Body of pancreas (tissue), 4 donors: ENCODE results near the gene FYB1. TPM values are rescaled to one million over a fixed set of nuclear protein-coding genes. Genes with fewer than 3 reads are reported as not detected.

Source experiments
- ATAC-seq: fragments of 150-250 bp; one replicate; pipeline ENCODE4 v1.9.1; 2016
- DNase-seq, 4 donors: peaks; one replicate each; pipeline ENCODE4 v3.0.0-alpha.2; 2019
- H3K27ac ChIP-seq, 4 donors: fragments of 200-600 bp; sonication (generic); 1 replicate in 3 of 4; 2 replicates in 1 of 4; pipeline versions ENCODE4 v1.5.1 to v1.6.1; 2016 to 2019; ENCODE audit warnings: mild to moderate bottlenecking in 1 of 4, mixed read lengths in 1 of 4, moderate library complexity in 1 of 4
- H3K27me3 ChIP-seq, 2 donors: fragments of 200-600 bp; sonication (generic); one replicate each; pipeline ENCODE4 v1.6.0; 2016; ENCODE audit warnings: mild to moderate bottlenecking in 1 of 2
- H3K36me3 ChIP-seq, 2 donors: fragments of 200-600 bp; sonication (generic); replicated peaks in 1 of 2; 2 replicates each; pipeline ENCODE4 v1.5.1; 2016; ENCODE audit warnings: low read depth in 2 of 2; ENCODE audit not compliant: insufficient read depth in 1 of 2
- H3K4me1 ChIP-seq: fragments of 200-600 bp; sonication (generic); one replicate; pipeline ENCODE4 v1.6.0; 2016
- H3K4me3 ChIP-seq, 2 donors: fragments of 200-600 bp; sonication (generic); 1 replicate in 1 of 2; 2 replicates in 1 of 2; pipeline ENCODE4 v1.5.1; 2016 to 2019
- H3K9me3 ChIP-seq, 3 donors: fragments of 200-600 bp; sonication (generic); 1 replicate in 2 of 3; 2 replicates in 1 of 3; pipeline ENCODE4 v1.5.1; 2016
- CTCF ChIP-seq, 7 experiments: fragments of 450-650 bp in 4 of 7; fragments of 200-600 bp in 3 of 7; sonication (generic) in 3 of 7; IDR thresholded peaks; one replicate each; pipeline ENCODE4 v1.5.1; 2016 to 2019; ENCODE audit warnings: antibody characterized with exemption in 7 of 7
- POLR2A ChIP-seq, 3 donors: fragments of 450-650 bp; IDR thresholded peaks; one replicate each; pipeline ENCODE4 v1.6.1; 2016; ENCODE audit warnings: antibody characterized with exemption in 3 of 3, mild to moderate bottlenecking in 2 of 3
- WGBS, 2 donors: methylation state at CpG; one replicate each; pipeline ENCODE4 v1.1.5; 2017; 5-methylcytosine and 5-hydroxymethylcytosine counted together
- intact Hi-C: fragments of 100-400 bp; cut with DNase I; formaldehyde crosslinking; loops from one replicate; pipeline ENCODE4 v1.15.1; 2023
- total RNA-seq, 2 donors: library from RNA; depleted of rRNA; stranded (reverse); fragments of >200 nt; gene quantifications; one replicate each; pipeline ENCODE4 v1.1.0, GENCODE V29; 2016

The FYB1 gene
- total RNA-seq, 2 donors from 2014 or later, result 2.9 to 3.0 TPM

- DNase-seq (no peak), ATAC-seq (no peak)
- Histone ChIP-seq H3K27me3 (no peaks in the 10 kb centered on the region), H3K36me3 (no peaks in the 10 kb centered on the region), H3K4me1 (no peaks in the 10 kb centered on the region), H3K27ac (no peak overlapping the region), H3K9me3 (no peaks in the 10 kb centered on the region), H3K4me3 (no peak overlapping the region)
- 38 to 51% methylated on average over 2 of the region's 2 CpGs for WGBS, 2 donors
- intact Hi-C loops, result no loop called here
- no peak for TF ChIP-seq CTCF (IDR thresholded peaks at IDR 0.05)
- no peak for TF ChIP-seq POLR2A (IDR thresholded peaks at IDR 0.05)
Measured at GRCh38 chr5:39151745-39152144, 67.6 kb downstream of the FYB1 start.

GRCh38 chr5:39149966-39150365 is 69.4 kb downstream of the FYB1 start:
- no peak for DNase-seq
- intact Hi-C loops, result no loop called here
- TF ChIP-seq CTCF (IDR thresholded peaks at IDR 0.05) (no peak), POLR2A (IDR thresholded peaks at IDR 0.05) (no peak)

DNA sequence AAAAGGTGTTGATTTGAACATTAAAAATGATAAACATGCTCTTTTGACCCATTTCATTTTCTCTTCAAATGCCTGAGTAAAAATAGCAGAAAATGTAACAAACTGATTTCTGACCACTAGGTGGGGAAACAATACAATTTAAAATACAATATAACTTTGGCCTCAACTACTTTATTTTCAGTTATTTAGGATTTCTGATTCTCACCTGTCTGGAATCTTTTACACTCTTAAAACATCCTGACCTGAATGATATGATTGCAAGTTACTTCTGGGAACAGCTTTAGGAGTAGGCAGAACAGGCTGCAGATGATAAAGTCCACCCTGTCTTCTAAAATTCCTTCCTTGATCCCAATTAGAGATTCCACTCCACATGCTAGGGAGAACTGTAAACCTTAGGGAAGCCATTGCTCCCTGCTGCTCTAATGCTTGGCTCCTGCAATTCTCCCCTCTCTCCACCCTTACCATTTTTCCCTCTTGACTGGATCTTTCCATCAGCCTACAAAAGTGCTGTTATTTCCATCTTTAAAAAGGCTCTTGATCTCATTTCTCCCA is 70.3 kb downstream of the FYB1 start:
- ATAC-seq (no peak), DNase-seq (no peak)
- Histone ChIP-seq H3K4me3 (no peak overlapping the region), H3K27ac (no peak overlapping the region), H3K4me1 (no peaks in the 10 kb centered on the region), H3K9me3 (no peaks in the 10 kb centered on the region), H3K36me3 (no peaks in the 10 kb centered on the region), H3K27me3 (no peaks in the 10 kb centered on the region)
- intact Hi-C loops, result no loop called here
- TF ChIP-seq POLR2A (IDR thresholded peaks at IDR 0.05) (no peak), CTCF (IDR thresholded peaks at IDR 0.05) (peak in 4 of 7 experiments; percentile 10 to 29 (median 16))

More at GRCh38 chr5:39149966-39150365, 69.4 kb downstream of the FYB1 start:
- Histone ChIP-seq H3K36me3 (no peaks in the 10 kb centered on the region), H3K4me1 (no peaks in the 10 kb centered on the region), H3K9me3 (no peaks in the 10 kb centered on the region), H3K27ac (no peak overlapping the region), H3K27me3 (no peaks in the 10 kb centered on the region), H3K4me3 (no peak overlapping the region)
- 76 to 81% methylated on average over 4 of the region's 4 CpGs for WGBS, 2 donors
- no peak for ATAC-seq

- no peak overlapping the region for H3K4me3 ChIP-seq
- DNase-seq, result no peak
- WGBS, 2 donors, result 76 to 87% methylated on average over 4 of the region's 4 CpGs
- ATAC-seq, result no peak
- H3K27ac ChIP-seq, result no peak overlapping the region
- TF ChIP-seq POLR2A (IDR thresholded peaks at IDR 0.05), result no peak
- TF ChIP-seq CTCF (IDR thresholded peaks at IDR 0.05), result no peak
- H3K36me3 ChIP-seq, result no peaks in the 10 kb centered on the region
- intact Hi-C loops, result no loop called here
- H3K4me1 ChIP-seq, result no peaks in the 10 kb centered on the region
- H3K27me3 ChIP-seq, result no peaks in the 10 kb centered on the region
- H3K9me3 ChIP-seq, result no peaks in the 10 kb centered on the region
Measured at GRCh38 chr5:39146831-39147540, 72.4 kb downstream of the FYB1 start.
